DND-41 (cell line): ENCODE measurements around the gene NTM.

ENCODE experiments used
- ATAC-seq: fragments of 200-7000 bp; cut with Tn5 transposase; 3 replicates; pipeline ENCODE4 v1.9.1; 2021; ENCODE audit warnings: low read depth; ENCODE audit not compliant: insufficient read depth
- DNase-seq: peaks from one replicate; pipeline ENCODE4 v3.0.0-alpha.2; 2020
- H2AFZ ChIP-seq: 2 replicates; pipeline ENCODE4 v1.6.0; 2012; ENCODE audit warnings: low read depth, low read length
- H3K27ac ChIP-seq: 2 replicates; pipeline ENCODE4 v1.5.1; 2012; ENCODE audit warnings: low read length, inconsistent platforms
- H3K27me3 ChIP-seq: fragments of 200-600 bp; sonication (generic); 2 replicates; pipeline ENCODE4 v1.6.0; 2012; ENCODE audit warnings: low read length, mild to moderate bottlenecking, inconsistent platforms; ENCODE audit not compliant: insufficient read depth, poor library complexity
- H3K36me3 ChIP-seq: 2 replicates; pipeline ENCODE4 v1.5.1; 2012; ENCODE audit warnings: low read length, inconsistent platforms; ENCODE audit not compliant: insufficient read depth
- H3K4me1 ChIP-seq: 2 replicates; pipeline ENCODE4 v1.5.1; 2012; ENCODE audit warnings: mild to moderate bottlenecking, low read length; ENCODE audit not compliant: insufficient read depth
- H3K4me2 ChIP-seq: 2 replicates; pipeline ENCODE4 v1.6.0; 2012; ENCODE audit warnings: mild to moderate bottlenecking, moderate library complexity, low read length, inconsistent platforms; ENCODE audit not compliant: insufficient read depth
- H3K4me3 ChIP-seq, 2 experiments: fragments of 200-600 bp in 1 of 2; shearing (Covaris generic) in 1 of 2; 2 replicates each; pipeline ENCODE4 v1.5.1; 2012 to 2016; ENCODE audit warnings: inconsistent platforms in 2 of 2, low read length in 2 of 2, mild to moderate bottlenecking in 2 of 2, low read depth in 1 of 2, moderate library complexity in 1 of 2
- H3K79me2 ChIP-seq: 2 replicates; pipeline ENCODE4 v1.6.0; 2012; ENCODE audit warnings: low read length, inconsistent platforms; ENCODE audit not compliant: insufficient read depth
- H3K9ac ChIP-seq: 2 replicates; pipeline ENCODE4 v1.6.0; 2012; ENCODE audit warnings: low read depth, mild to moderate bottlenecking, inconsistent platforms, low read length, moderate library complexity
- H3K9me3 ChIP-seq: 2 replicates; pipeline ENCODE4 v1.5.1; 2012; ENCODE audit warnings: low read length, moderate library complexity, mild to moderate bottlenecking, inconsistent platforms; ENCODE audit not compliant: insufficient read depth, severe bottlenecking
- H4K20me1 ChIP-seq: 2 replicates; pipeline ENCODE4 v1.6.0; 2012; ENCODE audit warnings: low read length; ENCODE audit not compliant: insufficient read depth
- EZH2 ChIP-seq: IDR thresholded peaks from 3 replicates; pipeline ENCODE4 v1.6.1; 2012; ENCODE audit warnings: borderline replicate concordance, low read depth, mild to moderate bottlenecking, moderate library complexity, low read length, inconsistent platforms; ENCODE audit not compliant: severe bottlenecking
- TF ChIP-seq, protein P1 (sequence below): IDR thresholded peaks from 2 replicates; pipeline ENCODE4 v1.5.1; 2012; ENCODE audit warnings: borderline replicate concordance, low read length, moderate library complexity, mild to moderate bottlenecking; ENCODE audit not compliant: poor library complexity, severe bottlenecking; ENCODE audit errors: extremely low read depth

NTM gene

DNA sequence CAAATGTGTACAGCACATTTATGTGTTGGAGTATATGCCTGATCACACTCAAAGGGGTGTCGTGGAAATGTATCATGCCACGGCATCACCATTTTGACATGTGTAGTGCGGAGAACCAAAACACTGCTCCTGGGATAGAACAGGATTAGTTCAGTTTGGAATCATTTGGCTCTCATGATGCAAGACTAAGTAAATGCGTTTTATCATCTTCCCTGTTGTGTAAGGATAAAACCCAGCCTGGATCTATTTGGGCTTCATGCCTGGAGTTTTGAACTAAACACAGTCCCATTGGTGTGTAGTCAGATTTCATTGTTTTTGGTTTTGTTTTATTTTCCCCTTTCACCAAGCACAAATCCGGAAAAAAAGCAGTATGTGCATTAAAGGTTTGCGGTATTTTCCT is 574.3 kb downstream of the NTM start:
- Histone ChIP-seq H3K4me3 (no peak overlapping the region), H3K9me3 (no peaks in the 10 kb centered on the region), H4K20me1 (no peaks in the 10 kb centered on the region), H3K4me2 (no peak overlapping the region), H3K4me1 (no peaks in the 10 kb centered on the region), H3K9ac (no peak overlapping the region), H2AFZ (no peak overlapping the region), H3K79me2 (no peaks in the 10 kb centered on the region), H3K27me3 (peaks cover 3% of the 10 kb centered on the region), H3K36me3 (no peaks in the 10 kb centered on the region), H3K27ac (no peak overlapping the region)
- no peak for ATAC-seq
- TF ChIP-seq EZH2, result no peak
- TF ChIP-seq, protein P1, sequence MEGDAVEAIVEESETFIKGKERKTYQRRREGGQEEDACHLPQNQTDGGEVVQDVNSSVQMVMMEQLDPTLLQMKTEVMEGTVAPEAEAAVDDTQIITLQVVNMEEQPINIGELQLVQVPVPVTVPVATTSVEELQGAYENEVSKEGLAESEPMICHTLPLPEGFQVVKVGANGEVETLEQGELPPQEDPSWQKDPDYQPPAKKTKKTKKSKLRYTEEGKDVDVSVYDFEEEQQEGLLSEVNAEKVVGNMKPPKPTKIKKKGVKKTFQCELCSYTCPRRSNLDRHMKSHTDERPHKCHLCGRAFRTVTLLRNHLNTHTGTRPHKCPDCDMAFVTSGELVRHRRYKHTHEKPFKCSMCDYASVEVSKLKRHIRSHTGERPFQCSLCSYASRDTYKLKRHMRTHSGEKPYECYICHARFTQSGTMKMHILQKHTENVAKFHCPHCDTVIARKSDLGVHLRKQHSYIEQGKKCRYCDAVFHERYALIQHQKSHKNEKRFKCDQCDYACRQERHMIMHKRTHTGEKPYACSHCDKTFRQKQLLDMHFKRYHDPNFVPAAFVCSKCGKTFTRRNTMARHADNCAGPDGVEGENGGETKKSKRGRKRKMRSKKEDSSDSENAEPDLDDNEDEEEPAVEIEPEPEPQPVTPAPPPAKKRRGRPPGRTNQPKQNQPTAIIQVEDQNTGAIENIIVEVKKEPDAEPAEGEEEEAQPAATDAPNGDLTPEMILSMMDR, result no peak
- no peak for DNase-seq

DNA sequence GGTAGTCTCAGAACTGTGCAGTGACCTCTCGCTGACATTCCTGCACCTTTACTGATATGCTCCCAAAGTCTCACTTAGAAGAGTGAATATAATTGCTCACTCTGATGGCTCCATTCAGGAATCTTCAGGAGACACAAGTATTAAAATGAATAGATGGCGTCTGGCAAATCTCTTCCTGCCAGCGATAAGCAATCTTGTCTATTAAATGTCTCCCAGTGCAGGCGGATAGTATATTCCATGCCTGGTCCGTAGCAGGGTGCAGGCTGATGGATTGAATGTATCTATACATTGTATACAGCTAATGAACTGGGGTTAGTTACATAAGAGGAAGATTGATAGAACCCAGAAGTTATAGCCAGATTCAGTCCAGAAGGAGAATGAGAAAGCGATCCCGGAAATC is 575.3 kb downstream of the NTM start:
- Histone ChIP-seq H3K9me3 (no peaks in the 10 kb centered on the region), H3K36me3 (no peaks in the 10 kb centered on the region), H4K20me1 (no peaks in the 10 kb centered on the region), H3K4me3 (no peak overlapping the region), H3K9ac (no peak overlapping the region), H3K27me3 (peaks cover 3% of the 10 kb centered on the region), H3K4me2 (no peak overlapping the region), H3K4me1 (no peaks in the 10 kb centered on the region), H2AFZ (no peak overlapping the region), H3K27ac (no peak overlapping the region), H3K79me2 (no peaks in the 10 kb centered on the region)
- ATAC-seq, result no peak
- no peak for DNase-seq
- TF ChIP-seq, protein P1, result no peak
- no peak for TF ChIP-seq EZH2

GRCh38 chr11:131947511-131947910 is 577.1 kb downstream of the NTM start:
- H3K4me3 ChIP-seq, result no peak overlapping the region
- H3K27me3 ChIP-seq, result peaks cover 3% of the 10 kb centered on the region
- no peaks in the 10 kb centered on the region for H3K79me2 ChIP-seq
- no peak for TF ChIP-seq EZH2
- TF ChIP-seq, protein P1, result no peak
- H3K9me3 ChIP-seq, result no peaks in the 10 kb centered on the region
- no peak for DNase-seq
- H3K4me2 ChIP-seq, result no peak overlapping the region
- H2AFZ ChIP-seq, result no peak overlapping the region
- no peak overlapping the region for H3K9ac ChIP-seq
- H3K27ac ChIP-seq, result no peak overlapping the region
- no peak for ATAC-seq
- H4K20me1 ChIP-seq, result no peaks in the 10 kb centered on the region
- H3K36me3 ChIP-seq, result no peaks in the 10 kb centered on the region
- H3K4me1 ChIP-seq, result no peaks in the 10 kb centered on the region

DNA sequence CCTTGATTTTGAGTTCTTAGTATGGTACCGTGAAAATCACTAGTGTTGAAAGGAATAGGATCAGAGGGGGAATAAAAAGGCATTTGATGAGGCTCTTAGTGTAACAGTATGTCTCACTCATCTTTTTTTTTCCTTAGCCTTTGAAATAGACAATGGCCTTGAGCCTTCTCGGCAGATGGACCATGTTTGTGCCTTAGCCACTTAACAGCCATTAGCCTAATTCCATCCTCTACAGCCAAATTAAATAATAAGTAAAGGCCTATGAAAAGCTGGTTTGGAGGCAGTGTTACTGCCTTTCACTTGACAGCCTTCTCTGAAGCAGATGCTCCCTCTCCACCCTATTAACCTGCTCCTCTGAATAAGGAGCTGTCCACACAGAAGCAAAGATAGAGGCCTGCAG is 580.7 kb downstream of the NTM start:
- no peaks in the 10 kb centered on the region for H3K9me3 ChIP-seq

More for the DNA sequence above, 580.7 kb downstream of the NTM start:
- H3K79me2 ChIP-seq, result no peaks in the 10 kb centered on the region
- ATAC-seq (no peak), DNase-seq (no peak)
- peaks cover 13% of the 10 kb centered on the region for H3K27me3 ChIP-seq
- H4K20me1 ChIP-seq, result no peaks in the 10 kb centered on the region
- H3K4me3 ChIP-seq, result no peak overlapping the region
- no peaks in the 10 kb centered on the region for H3K36me3 ChIP-seq
- no peak overlapping the region for H3K9ac ChIP-seq
- no peak overlapping the region for H3K27ac ChIP-seq
- H2AFZ ChIP-seq, result no peak overlapping the region
- TF ChIP-seq, protein P1, result no peak
- no peak for TF ChIP-seq EZH2
- H3K4me1 ChIP-seq, result no peaks in the 10 kb centered on the region
- H3K4me2 ChIP-seq, result no peak overlapping the region
